T47D (cell line): ENCODE results near the gene TMC1.

Experiments
- DNase-seq, 2 experiments: peaks; one replicate each; pipeline versions ENCODE4 v3.0.0 to v3.0.0-alpha.2; 2011 to 2012; ENCODE audit warnings: low read depth in 1 of 2, low spot score in 1 of 2
- JUND ChIP-seq: IDR thresholded peaks from 2 replicates; pipeline ENCODE4 v1.6.1; 2012; ENCODE audit warnings: low read depth
- in situ Hi-C: cut with HindIII; loops from 2 replicates; pipeline ENCODE4 v1.10.0; 2016; ENCODE audit warnings: low sequenced_read_pairs, low pct_unique_long_range_greater_than_20kb

The TMC1 gene

GRCh38 chr9:72614067-72614466, 92.7 kb downstream of the TMC1 start:
- no peak for TF ChIP-seq JUND
- in situ Hi-C loops = no loop called here
- DNase-seq = no peak

GRCh38 chr9:72615931-72616330, 94.5 kb downstream of the TMC1 start:
- no peak for DNase-seq
- no peak for TF ChIP-seq JUND
- in situ Hi-C loops = no loop called here

GRCh38 chr9:72618811-72619210, 97.4 kb downstream of the TMC1 start:
- DNase-seq = no peak
- in situ Hi-C loops = no loop called here
- no peak for TF ChIP-seq JUND

GRCh38 chr9:72622186-72622585, 100.8 kb downstream of the TMC1 start:
- no peak for TF ChIP-seq JUND
- DNase-seq = no peak
- in situ Hi-C loops = no loop called here

GRCh38 chr9:72623156-72623555, 101.7 kb downstream of the TMC1 start:
- no peak for TF ChIP-seq JUND
- in situ Hi-C loops = no loop called here
- DNase-seq = no peak

GRCh38 chr9:72627147-72627546, 105.7 kb downstream of the TMC1 start:
- in situ Hi-C loops = no loop called here
- no peak for TF ChIP-seq JUND
- DNase-seq = no peak

GRCh38 chr9:72627956-72628540, 106.6 kb downstream of the TMC1 start:
- no peak for TF ChIP-seq JUND
- no peak for DNase-seq
- in situ Hi-C loops = no loop called here

- in situ Hi-C loops = no loop called here
- no peak for DNase-seq
- TF ChIP-seq JUND = no peak
These were observed 112.6 kb downstream of the TMC1 start for GRCh38 chr9:72633966-72634365.

GRCh38 chr9:72635197-72635596, 113.8 kb downstream of the TMC1 start:
- no peak for TF ChIP-seq JUND
- DNase-seq = no peak

GRCh38 chr9:72636621-72637020, 115.2 kb downstream of the TMC1 start:
- TF ChIP-seq JUND = no peak
- no peak for DNase-seq
- in situ Hi-C loops = no loop called here

More at GRCh38 chr9:72635197-72635596, 113.8 kb downstream of the TMC1 start:
- in situ Hi-C loops = no loop called here

- no peak for TF ChIP-seq JUND
- no peak for DNase-seq
- in situ Hi-C loops = no loop called here
These were observed 122.2 kb downstream of the TMC1 start for GRCh38 chr9:72643651-72644050.

GRCh38 chr9:72646061-72646460, 124.7 kb downstream of the TMC1 start:
- in situ Hi-C loops = no loop called here

GRCh38 chr9:72648324-72649126, 127.1 kb downstream of the TMC1 start:
- no peak for DNase-seq
- in situ Hi-C loops = no loop called here
- TF ChIP-seq JUND = no peak

More at GRCh38 chr9:72646061-72646460, 124.7 kb downstream of the TMC1 start:
- no peak for TF ChIP-seq JUND
- DNase-seq = no peak

- in situ Hi-C loops = no loop called here
- TF ChIP-seq JUND = no peak
- DNase-seq = no peak
These were observed 127.7 kb downstream of the TMC1 start for GRCh38 chr9:72649127-72649442.
